AG04450 (cell line): ENCODE measurements around the gene DOK6. TPM values are rescaled to one million over a fixed set of nuclear protein-coding genes. Genes with fewer than 3 reads are reported as not detected.

Experiments used
- CTCF ChIA-PET: fragments of 300-600, 350-600 bp; formaldehyde crosslinking; extraction: SDS; loops from one replicate; lab custom pipeline; 2022; ENCODE audit warnings: antibody characterized with exemption, inconsistent platforms; lab: Charles Lee
- POLR2A ChIA-PET: fragments of 350-600 bp; formaldehyde crosslinking; extraction: SDS; loops from one replicate; lab custom pipeline; 2021; ENCODE audit warnings: antibody characterized with exemption, inconsistent platforms; lab: Yijun Ruan, JAX
- DNase-seq: peaks from one replicate; pipeline ENCODE4 v3.0.0-alpha.2; 2011; ENCODE audit warnings: low read depth, low spot score
- H3K27ac ChIP-seq: one replicate; pipeline ENCODE4 v1.5.1; 2012; ENCODE audit warnings: low read depth, low read length, control low read depth
- H3K27me3 ChIP-seq: one replicate; pipeline ENCODE4 v1.6.0; 2012; ENCODE audit warnings: low read length; ENCODE audit not compliant: control insufficient read depth, insufficient read depth
- H3K4me3 ChIP-seq: 2 replicates; pipeline ENCODE4 v1.5.1; 2011; ENCODE audit warnings: mild to moderate bottlenecking, low read depth, low read length, control low read depth
- H3K9me3 ChIP-seq: 2 replicates; pipeline ENCODE4 v1.5.1; 2012; ENCODE audit warnings: low read length; ENCODE audit not compliant: control insufficient read depth, insufficient read depth
- CTCF ChIP-seq: IDR thresholded peaks from 2 replicates; pipeline ENCODE4 v1.5.1; 2011; ENCODE audit warnings: low read depth, low read length, control low read depth, inconsistent platforms
- polyA plus RNA-seq: library from polyadenylated mRNA; depleted of rRNA; stranded (reverse); fragments of >200 nt; gene quantifications from 2 replicates; pipeline ENCODE4 v1.2.3, GENCODE V29; 2011

Gene DOK6
- polyA plus RNA-seq, 1 experiment = 0.16 TPM

GRCh38 chr18:69491576-69491975 is 90.9 kb downstream of the DOK6 start:
- Histone ChIP-seq H3K27me3 (no peaks in the 10 kb centered on the region), H3K9me3 (peaks cover 9% of the 10 kb centered on the region; the same call in 1 of the 2 replicates), H3K4me3 (no peak overlapping the region), H3K27ac (no peak overlapping the region)
- ChIA-PET POLR2A (no interaction called here), CTCF (no interaction called here)
- no peak for TF ChIP-seq CTCF
- DNase-seq = no peak

GRCh38 chr18:69492861-69493260 is 92.2 kb downstream of the DOK6 start:
- no peak overlapping the region for H3K27ac ChIP-seq
- no peak for TF ChIP-seq CTCF
- ChIA-PET CTCF (no interaction called here), POLR2A (no interaction called here)
- DNase-seq = no peak
- H3K9me3 ChIP-seq = peaks cover 9% of the 10 kb centered on the region; the same call in 1 of the 2 replicates
- no peaks in the 10 kb centered on the region for H3K27me3 ChIP-seq
- no peak overlapping the region for H3K4me3 ChIP-seq

DNA sequence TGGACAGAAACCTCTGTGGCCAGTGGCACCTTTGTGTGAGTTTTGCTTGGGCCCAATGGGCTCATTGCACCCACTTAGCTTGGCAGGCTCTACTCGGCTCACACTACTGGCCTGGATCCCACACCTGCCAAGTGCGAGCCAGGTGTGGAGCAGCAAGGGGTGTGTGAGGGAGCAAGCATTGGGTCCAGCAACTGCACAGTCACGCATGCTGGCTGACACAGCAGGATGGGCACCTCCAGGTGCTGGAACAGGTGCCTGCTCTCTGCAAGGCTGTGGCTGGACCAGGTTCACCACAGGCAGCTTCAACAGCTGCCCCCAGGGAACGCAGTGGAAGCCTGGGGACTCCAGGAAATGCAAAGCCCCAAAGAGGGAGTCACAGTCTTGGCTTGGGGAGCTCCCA is 94.2 kb downstream of the DOK6 start:
- Histone ChIP-seq H3K27ac (no peak overlapping the region), H3K27me3 (no peaks in the 10 kb centered on the region), H3K4me3 (no peak overlapping the region), H3K9me3 (peaks cover 9% of the 10 kb centered on the region; the same call in 1 of the 2 replicates)
- no peak for DNase-seq
- ChIA-PET POLR2A (no interaction called here), CTCF (interaction anchor here (1.2 kb wide), 1 partner anchor 997 kb away, joined by 5 read pairs; no protein-coding TSS in a partner anchor)
- TF ChIP-seq CTCF = no peak

- H3K27me3 ChIP-seq = no peaks in the 10 kb centered on the region
- POLR2A ChIA-PET = no interaction called here
- H3K4me3 ChIP-seq = no peak overlapping the region
- CTCF ChIA-PET = no interaction called here
- no peak for DNase-seq
- H3K9me3 ChIP-seq = peaks cover 9% of the 10 kb centered on the region; the same call in 1 of the 2 replicates
- H3K27ac ChIP-seq = no peak overlapping the region
- no peak for TF ChIP-seq CTCF
These were observed 94.7 kb downstream of the DOK6 start for GRCh38 chr18:69495338-69495737.

DNA sequence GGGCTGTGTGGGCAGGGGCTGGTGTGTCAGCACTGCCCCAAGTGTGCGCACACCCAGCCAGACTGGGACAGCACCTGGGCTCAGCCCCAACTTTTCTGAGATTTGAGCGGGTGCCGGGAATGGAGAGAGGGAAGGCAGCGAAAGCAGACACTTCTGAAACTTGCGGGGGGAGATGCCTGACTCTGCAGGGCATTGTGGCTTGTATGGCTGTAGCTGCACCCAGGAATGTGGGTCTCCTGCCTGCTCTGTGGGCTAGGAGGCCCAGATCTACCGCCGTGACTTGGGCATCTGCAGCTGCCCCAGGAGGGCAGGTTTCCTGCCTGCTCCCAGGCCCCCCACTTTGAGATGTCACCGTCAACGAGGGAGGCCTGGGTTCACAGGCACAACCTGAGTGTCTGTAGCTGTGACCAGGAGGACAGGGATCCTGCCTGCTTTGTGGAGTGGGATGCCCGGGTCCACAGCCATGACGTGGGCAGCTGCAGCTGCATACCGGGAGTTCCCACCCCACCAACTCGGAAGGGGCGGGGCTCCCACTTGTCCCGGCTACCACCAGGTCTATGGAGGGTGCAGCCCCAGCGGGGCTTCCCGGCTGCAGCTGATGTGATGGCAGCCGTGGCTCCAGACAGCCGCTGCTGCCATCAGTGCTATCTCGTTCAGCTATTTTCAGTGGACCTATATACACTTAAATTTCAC is 95.3 kb downstream of the DOK6 start:
- no peak for DNase-seq
- TF ChIP-seq CTCF = no peak
- Histone ChIP-seq H3K4me3 (no peak overlapping the region), H3K27ac (no peak overlapping the region), H3K27me3 (no peaks in the 10 kb centered on the region), H3K9me3 (peaks cover 9% of the 10 kb centered on the region; the same call in 1 of the 2 replicates)
- ChIA-PET POLR2A (no interaction called here), CTCF (no interaction called here)
